ENCODE measurements around the gene NTSR2.

- TF ChIP-seq CTCF (conservative IDR thresholded peaks at IDR 0.05; ENCODE audit: low read depth, low read length) (no peak), EZH2phosphoT487 (IDR thresholded peaks at IDR 0.05; ENCODE audit: borderline replicate concordance, low read length) (no peak)
Observed at GRCh38 chr2:11649093-11649492, 20.9 kb downstream of the NTSR2 start.

Data from PC-3 (cell line).